K562 (cell line): Measurements from ENCODE around the gene ASB18. TPM values are rescaled to one million over a fixed set of nuclear protein-coding genes. Genes with fewer than 3 reads are reported as not detected.

Experiments used
- CSDE1 ChIP-seq, 2 experiments: fragments of 450-650 bp; IDR thresholded peaks; 2 replicates each; pipeline ENCODE4 v1.6.1; 2016; ENCODE audit warnings: mild to moderate bottlenecking in 1 of 2
- MAFF ChIP-seq: IDR thresholded peaks from 2 replicates; pipeline ENCODE4 v1.6.1; 2012; ENCODE audit warnings: low read length, improper control_type of control experiment
- MXI1 ChIP-seq: IDR thresholded peaks from 2 replicates; pipeline ENCODE4 v1.6.1; 2011; ENCODE audit warnings: low read depth, mild to moderate bottlenecking, improper control_type of control experiment, low read length
- PCBP2 ChIP-seq: fragments of 200-400 bp; formaldehyde crosslinking; IDR thresholded peaks from 2 replicates; pipeline ENCODE4 v1.6.1; 2018; ENCODE audit warnings: low read length, low read depth, mild to moderate bottlenecking, moderate library complexity; ENCODE audit not compliant: poor library complexity, severe bottlenecking
- SRSF1 ChIP-seq: fragments of 200-400 bp; formaldehyde crosslinking; IDR thresholded peaks from 2 replicates; pipeline ENCODE4 v1.6.1; 2017; ENCODE audit warnings: mild to moderate bottlenecking, low read depth, low read length, moderate library complexity
- TSHZ1 ChIP-seq: fragments of 250-450 bp; sonication (Bioruptor Pico); IDR thresholded peaks from 2 replicates; pipeline ENCODE4 v1.4.0; 2020; ENCODE audit warnings: mild to moderate bottlenecking, moderate library complexity
- ZBTB11 ChIP-seq, 3 experiments: fragments of 200-800 bp in 1 of 3; fragments of 250-450 bp in 1 of 3; fragments of 450-650 bp in 1 of 3; sonication (Bioruptor Pico) in 1 of 3; sonication (Bioruptor generic) in 1 of 3; formaldehyde crosslinking in 1 of 3; IDR thresholded peaks; 2 replicates each; pipeline versions ENCODE4 v1.6.1 to v1.8.0; 2016 to 2022; ENCODE audit warnings: mild to moderate bottlenecking in 2 of 3, missing genetic modification characterization in 2 of 3, missing compliant biosample characterization in 1 of 3, moderate library complexity in 1 of 3
- ZNF518B ChIP-seq: fragments of 250-450 bp; sonication (Bioruptor Pico); IDR thresholded peaks from 2 replicates; pipeline ENCODE4 v1.5.0; 2021; ENCODE audit warnings: mild to moderate bottlenecking, moderate library complexity
- polyA plus RNA-seq, 8 experiments: library from polyadenylated mRNA; depleted of rRNA in 4 of 8; stranded (reverse) in 5 of 8; unstranded in 3 of 8; fragments of >200 nt; fragmentation: Nextera tagmentation in 2 of 8; fragmentation: Illumina TruSeq in 1 of 8; extraction: Ambion mirVana in 2 of 8; extraction: Trizol in 1 of 8; gene quantifications; 2 replicates each; pipeline versions ENCODE4 v1.2.1 to v1.2.3, GENCODE V29; 2011 to 2014; ENCODE audit warnings: inconsistent platforms in 1 of 8, missing spikeins in 1 of 8
- total RNA-seq, 7 experiments: library from RNA; depleted of rRNA in 6 of 7; stranded (reverse); fragments of >200 nt in 6 of 7; fragmentation: Illumina TruSeq in 2 of 7; extraction: Trizol in 2 of 7; gene quantifications; 2 replicates each; pipeline versions ENCODE4 v1.2.1 to v1.2.3, GENCODE V29; 2011 to 2021; ENCODE audit warnings: low replicate concordance in 1 of 7

ASB18 gene
- total and polyA plus RNA-seq, 9 of the 15 experiments (the other 6 are each of a cell fraction or from before 2014, with no cell fraction given) = not detected

GRCh38 chr2:236146436-236146835, 117.8 kb downstream of the ASB18 start (continued):
- TF ChIP-seq ZNF518B (CRISPR knock-in tag) = no peak
- no peak for TF ChIP-seq PCBP2
- no peak for TF ChIP-seq CSDE1 (IDR thresholded peaks at IDR 0.05)
- no peak for TF ChIP-seq MXI1
- no peak for TF ChIP-seq MAFF
- no peak for TF ChIP-seq ZBTB11 (CRISPR knock-in tag; IDR thresholded peaks at IDR 0.05)
- no peak for TF ChIP-seq TSHZ1 (CRISPR knock-in tag)
- no peak for TF ChIP-seq SRSF1
